ENCODE data around the gene LIN28A.
"Not testable (repeated sequence)": the region's sequence is repeated elsewhere in the genome, so short reads cannot be mapped to it uniquely, and the experiment has no call there.

Gene LIN28A

DNA sequence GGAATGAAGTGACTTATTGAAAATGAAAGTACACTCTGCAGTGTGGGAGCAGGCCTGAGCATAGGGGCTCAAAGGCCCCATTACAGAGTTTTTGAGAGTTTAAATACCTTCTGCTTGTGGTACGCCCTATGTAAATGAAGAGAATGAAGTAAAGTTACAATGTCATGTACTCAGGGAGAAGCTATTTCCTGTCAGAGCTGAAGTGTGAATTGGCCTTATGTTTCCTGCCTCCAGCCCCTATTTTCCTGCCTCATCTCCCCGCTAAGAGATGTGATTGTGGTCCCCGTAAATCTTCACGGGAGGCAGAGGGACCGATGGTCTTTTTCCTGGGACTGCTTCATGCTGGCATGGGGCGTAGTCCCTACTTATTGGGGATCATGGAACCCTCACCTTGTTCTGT is 35.5 kb upstream of the LIN28A start:
- Mint-ChIP-seq H3K4me3 (peak overlapping the region; percentile 33), H3K9me3 (no peaks in the 10 kb centered on the region), H3K4me1 (peaks cover 89% of the 10 kb centered on the region), H3K36me3 (no peaks in the 10 kb centered on the region), H3K27ac (peak overlapping the region; percentile 82), H3K27me3 (no peaks in the 10 kb centered on the region)

DNA sequence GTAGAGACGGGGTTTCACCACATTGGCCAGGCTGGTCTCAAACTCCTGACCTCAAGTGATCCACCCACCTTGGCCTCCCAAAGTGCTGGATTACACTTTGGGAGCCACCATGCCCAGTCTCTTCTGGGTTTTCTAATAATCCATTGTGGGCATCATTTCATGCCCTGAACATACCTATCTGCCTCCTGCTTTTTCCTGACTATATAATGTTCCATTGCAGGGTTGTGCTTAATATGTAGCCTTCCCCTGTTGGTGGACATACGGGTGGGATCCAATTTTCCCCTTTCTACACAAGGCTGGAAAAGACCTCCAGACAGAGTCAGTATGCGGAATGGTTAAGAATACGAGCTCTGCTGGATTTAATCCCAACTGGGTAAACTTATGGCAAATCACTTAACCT is 34.6 kb upstream of the LIN28A start:
- Mint-ChIP-seq H3K9me3 (no peaks in the 10 kb centered on the region), H3K4me1 (peaks cover 83% of the 10 kb centered on the region), H3K27me3 (no peaks in the 10 kb centered on the region), H3K36me3 (no peaks in the 10 kb centered on the region), H3K4me3 (no peak overlapping the region), H3K27ac (peak overlapping the region; percentile 59)

DNA sequence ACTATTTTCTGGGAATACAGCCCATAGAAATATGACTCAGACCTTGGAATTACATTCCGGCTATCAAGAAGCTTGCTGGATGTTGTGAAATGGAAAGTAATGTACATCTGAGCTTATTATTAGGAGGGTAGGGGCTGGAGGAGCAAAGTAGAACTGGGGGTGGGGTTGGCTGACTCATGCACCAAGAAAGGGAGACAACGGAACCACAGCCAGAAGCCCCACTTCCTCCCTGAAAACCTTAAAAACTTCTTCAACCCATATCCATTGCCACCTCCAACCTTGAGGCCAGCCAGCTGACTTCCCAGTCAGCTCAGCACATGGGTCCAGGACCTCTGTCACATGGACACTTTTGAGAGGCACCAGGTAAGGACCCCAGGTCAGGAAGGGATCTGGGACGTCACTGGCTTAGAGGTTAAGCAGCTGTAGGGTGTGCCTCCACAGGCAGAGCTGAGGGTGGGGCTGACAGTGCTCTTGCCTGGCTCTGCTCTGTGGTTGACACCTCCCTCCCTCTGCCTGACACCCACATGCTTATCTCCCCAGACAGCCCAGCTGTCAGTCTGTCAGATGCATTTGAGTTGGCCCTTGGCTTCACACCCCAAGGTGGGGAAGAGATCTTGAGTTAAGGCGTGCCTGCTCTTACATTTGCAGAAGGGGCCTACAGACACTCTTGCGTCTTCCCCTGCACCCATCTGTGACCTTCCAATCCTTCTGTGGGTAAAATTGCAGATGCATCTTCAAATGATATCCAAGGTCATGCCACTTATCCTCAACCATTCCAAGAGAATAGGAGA is 32.3 kb upstream of the LIN28A start:
- no peaks in the 10 kb centered on the region for H3K9me3 Mint-ChIP-seq
- no peaks in the 10 kb centered on the region for H3K36me3 Mint-ChIP-seq
- peak overlapping the region; percentile 64 for H3K4me3 Mint-ChIP-seq

DNA sequence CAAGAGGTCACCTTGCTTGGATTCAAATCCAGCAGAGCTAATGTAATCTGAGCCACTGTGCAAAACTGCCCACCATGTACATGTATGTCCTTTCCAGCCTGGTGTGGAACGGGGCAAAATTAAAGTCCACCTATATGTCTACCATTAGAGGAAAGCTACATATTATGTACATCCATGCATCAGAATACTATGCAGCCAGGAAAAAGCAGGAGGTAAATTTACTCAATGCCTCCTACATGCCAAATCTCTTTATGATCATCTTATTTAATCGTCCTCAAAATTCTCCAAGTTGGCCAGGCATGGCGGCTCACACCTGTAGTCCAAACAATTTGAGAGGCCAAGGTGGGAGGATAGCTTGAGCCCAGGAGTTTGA is 31.8 kb upstream of the LIN28A start:
- peak overlapping the region; percentile 64 for H3K4me3 Mint-ChIP-seq
- no peaks in the 10 kb centered on the region for H3K36me3 Mint-ChIP-seq
- H3K4me1 Mint-ChIP-seq, result peaks cover 61% of the 10 kb centered on the region
- no peak overlapping the region for H3K27ac Mint-ChIP-seq
- H3K9me3 Mint-ChIP-seq, result no peaks in the 10 kb centered on the region
- H3K27me3 Mint-ChIP-seq, result no peaks in the 10 kb centered on the region

More for the DNA sequence above, 32.3 kb upstream of the LIN28A start:
- H3K4me1 Mint-ChIP-seq, result peaks cover 67% of the 10 kb centered on the region
- peak overlapping the region; percentile 90 for H3K27ac Mint-ChIP-seq
- H3K27me3 Mint-ChIP-seq, result no peaks in the 10 kb centered on the region

DNA sequence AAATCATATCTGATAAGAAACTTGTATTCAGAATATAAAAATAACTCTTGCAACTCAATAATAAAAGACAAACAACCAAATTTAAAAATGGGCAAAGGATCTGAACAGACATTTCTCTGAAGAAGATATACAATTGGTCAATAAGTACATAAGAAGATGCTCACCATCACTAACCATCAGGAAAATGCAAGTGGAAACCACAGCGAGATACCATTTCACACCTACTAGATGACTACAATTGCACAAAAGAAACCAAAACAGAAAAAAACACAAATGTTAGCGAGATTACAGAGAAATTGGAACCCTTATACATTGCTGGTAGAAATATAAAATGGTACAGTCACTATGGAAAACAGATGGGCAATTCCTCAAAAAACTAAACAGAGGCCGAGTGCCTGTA is 26.5 kb upstream of the LIN28A start:
- Mint-ChIP-seq H3K27me3 (no peaks in the 10 kb centered on the region), H3K36me3 (no peaks in the 10 kb centered on the region), H3K4me3 (no peak overlapping the region), H3K4me1 (peaks cover 34% of the 10 kb centered on the region), H3K27ac (no peak overlapping the region), H3K9me3 (no peaks in the 10 kb centered on the region)

DNA sequence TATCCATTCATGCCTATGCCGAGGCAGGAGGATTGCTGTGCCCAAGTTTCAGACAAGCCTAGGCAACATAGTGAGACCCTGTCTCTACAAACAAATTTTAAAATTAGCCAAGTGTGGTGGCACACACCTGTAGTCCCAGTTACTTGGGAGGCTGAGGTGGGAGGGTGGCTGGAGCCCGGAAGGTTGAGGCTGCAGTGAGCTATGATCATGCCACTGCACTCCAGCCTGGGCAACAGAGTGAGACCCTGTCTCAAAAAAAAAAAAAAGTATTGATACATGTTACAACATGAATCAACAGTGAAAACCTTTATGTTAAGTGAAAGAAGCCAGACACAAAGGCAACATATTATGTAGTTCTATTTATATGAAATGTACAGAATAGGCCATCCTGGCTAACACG is 25.6 kb upstream of the LIN28A start:
- not testable (repeated sequence) for H3K27ac Mint-ChIP-seq, H3K9me3 Mint-ChIP-seq, H3K27me3 Mint-ChIP-seq, H3K36me3 Mint-ChIP-seq
- peaks cover 36% of the 10 kb centered on the region for H3K4me1 Mint-ChIP-seq
- H3K4me3 Mint-ChIP-seq, result peak overlapping the region; percentile 7

DNA sequence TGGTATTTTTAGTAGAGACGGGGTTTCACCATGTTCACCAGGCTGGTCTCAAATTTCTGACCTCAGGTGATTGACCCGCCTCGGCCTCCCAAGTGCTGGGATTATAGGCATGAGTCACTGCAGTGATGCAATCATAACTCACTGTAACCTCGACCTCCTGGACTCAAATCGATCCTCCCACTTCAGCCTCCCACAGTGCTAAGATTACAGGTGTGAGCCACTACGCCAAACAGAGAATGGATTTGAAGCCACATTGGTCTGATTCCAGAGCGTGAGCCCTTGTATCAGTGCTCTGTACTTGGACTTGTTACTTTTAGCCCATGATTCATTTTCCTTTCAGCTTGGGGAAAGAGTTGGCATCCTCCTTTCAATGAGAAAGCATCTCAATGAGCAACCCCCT is 23.2 kb upstream of the LIN28A start:
- Mint-ChIP-seq H3K4me1 (peaks cover 44% of the 10 kb centered on the region), H3K27ac (peak overlapping the region; percentile 65), H3K9me3 (no peaks in the 10 kb centered on the region), H3K27me3 (no peaks in the 10 kb centered on the region), H3K36me3 (no peaks in the 10 kb centered on the region), H3K4me3 (no peak overlapping the region)

DNA sequence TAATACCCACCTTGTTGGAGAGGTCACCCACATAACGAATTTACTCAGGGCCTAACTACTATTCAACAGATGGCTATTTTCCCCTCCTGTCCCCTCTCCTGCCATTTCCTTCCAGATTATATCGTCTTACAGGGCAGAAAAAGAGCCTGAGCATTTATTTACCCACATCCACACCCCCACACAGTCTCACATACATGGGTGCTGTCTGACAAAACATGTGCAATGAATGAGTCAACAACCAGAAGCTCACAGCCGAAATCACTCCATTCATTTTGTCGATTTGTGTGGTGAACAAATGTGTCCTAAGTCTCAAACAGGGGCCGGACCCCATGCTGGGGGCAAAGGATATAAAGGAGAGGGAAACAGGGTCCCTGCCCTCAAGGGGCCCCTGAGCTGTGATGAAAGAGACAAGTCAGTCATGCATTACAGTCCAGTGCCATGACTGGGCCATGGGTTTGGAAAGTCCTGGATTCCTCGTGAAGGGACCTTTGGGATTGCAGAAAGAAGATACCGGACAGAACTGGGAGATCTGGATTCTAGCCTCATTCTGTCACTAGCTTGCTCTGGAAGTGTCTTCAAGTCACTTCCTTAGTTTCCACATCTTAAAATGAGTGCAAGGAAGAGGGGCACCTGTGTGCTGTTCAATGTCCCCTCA is 21.7 kb upstream of the LIN28A start:
- Mint-ChIP-seq H3K27me3 (no peaks in the 10 kb centered on the region), H3K4me1 (peaks cover 44% of the 10 kb centered on the region), H3K27ac (peak overlapping the region; percentile 27), H3K4me3 (no peak overlapping the region), H3K36me3 (no peaks in the 10 kb centered on the region), H3K9me3 (no peaks in the 10 kb centered on the region)

DNA sequence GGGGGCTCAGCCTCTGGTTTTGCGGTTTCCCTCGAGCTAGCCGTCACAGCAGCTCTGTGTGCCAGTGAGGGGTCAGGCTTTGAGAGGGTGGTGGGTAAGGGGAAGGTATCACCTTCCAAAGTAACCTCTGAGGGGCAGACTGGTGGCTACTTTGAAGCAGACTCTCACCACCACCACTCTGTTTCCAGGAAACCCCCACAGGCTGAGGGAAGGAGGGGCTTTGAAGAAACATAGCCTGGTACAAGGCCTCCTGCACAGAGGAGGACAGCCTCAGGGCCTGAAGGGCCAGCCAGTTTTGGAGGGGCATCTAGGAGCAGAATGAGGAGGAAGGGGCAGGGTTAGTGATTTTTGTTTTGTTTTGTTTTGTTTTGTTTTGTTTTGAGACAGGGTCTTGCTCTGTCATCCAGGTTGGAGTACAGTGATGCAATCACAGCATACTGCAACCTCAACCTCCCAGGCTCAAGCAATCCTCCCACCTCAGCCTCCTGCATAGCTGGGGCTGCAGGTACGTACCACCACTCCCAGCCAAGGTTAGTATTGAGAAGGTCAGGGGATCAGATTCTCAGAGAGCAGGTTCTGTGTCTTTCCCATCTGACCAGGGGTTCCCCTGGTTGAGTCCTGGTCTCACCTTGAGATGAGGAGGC is 20.9 kb upstream of the LIN28A start:
- Mint-ChIP-seq H3K36me3 (no peaks in the 10 kb centered on the region), H3K4me3 (no peak overlapping the region), H3K9me3 (no peaks in the 10 kb centered on the region), H3K27ac (no peak overlapping the region), H3K4me1 (peaks cover 37% of the 10 kb centered on the region), H3K27me3 (no peaks in the 10 kb centered on the region)

DNA sequence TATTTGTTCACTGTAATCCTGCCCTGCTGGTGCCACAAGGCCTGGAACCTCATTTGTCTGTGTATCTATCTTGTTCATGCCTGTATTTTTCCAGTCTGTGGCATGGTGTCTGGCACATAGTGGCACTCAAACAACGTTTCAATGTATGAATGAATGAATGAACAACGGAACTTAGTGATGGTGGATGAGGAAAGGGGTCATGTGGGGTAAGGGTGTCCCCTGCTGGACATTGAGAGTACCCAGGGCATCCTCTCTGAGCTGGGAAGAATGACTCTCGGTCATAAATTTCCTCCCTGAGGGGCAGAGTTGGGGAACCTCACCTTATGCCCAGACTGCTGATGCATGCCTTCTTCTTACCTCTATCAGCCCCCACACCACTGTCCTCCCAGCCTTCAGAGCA is 19.2 kb upstream of the LIN28A start:
- Mint-ChIP-seq H3K9me3 (no peaks in the 10 kb centered on the region), H3K36me3 (no peaks in the 10 kb centered on the region), H3K4me1 (peaks cover 28% of the 10 kb centered on the region), H3K4me3 (no peak overlapping the region), H3K27ac (peak overlapping the region; percentile 36), H3K27me3 (no peaks in the 10 kb centered on the region)

DNA sequence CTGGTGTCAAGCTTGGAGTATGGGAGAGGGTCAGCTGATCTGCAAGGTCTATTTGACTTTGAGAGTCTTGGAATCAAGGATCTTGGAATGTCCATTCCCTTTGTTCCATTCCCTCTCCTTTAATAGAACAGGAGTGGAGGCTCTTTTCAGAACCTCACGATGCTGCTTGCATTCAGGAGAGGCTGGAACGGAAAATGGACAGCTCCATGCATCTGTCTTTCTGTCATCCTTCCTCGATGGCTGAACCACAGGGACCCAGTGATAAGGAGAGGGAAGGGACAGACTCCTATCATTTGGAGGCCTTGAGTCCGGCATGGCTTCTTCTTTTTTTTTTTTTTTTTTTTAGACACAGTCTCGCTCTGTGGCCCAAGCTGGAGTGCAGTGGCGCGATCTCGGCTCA is 14.9 kb upstream of the LIN28A start:
- peaks cover 14% of the 10 kb centered on the region for H3K4me1 Mint-ChIP-seq
- H3K36me3 Mint-ChIP-seq, result no peaks in the 10 kb centered on the region
- H3K4me3 Mint-ChIP-seq, result no peak overlapping the region

DNA sequence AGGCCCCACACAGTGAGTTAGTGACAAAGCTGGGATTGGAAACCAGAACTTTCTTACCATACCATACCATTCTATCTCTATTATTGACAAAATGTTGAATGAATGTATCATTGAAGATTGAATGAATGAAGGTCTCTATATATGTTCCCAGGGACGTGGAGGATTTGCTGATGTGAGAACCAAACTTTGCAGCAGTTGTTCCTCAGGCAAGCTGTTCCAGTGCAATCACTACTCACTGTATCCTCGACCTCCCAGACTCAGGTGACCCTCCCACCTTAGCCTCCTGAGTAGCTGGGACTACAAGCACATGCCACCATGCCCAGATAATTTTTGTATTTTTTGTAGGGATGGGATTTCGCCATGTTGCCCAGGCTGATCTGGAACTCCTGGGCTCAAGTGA is 11.6 kb upstream of the LIN28A start:
- Mint-ChIP-seq H3K27ac (no peak overlapping the region), H3K27me3 (peaks cover 3% of the 10 kb centered on the region), H3K4me1 (peaks cover 3% of the 10 kb centered on the region), H3K9me3 (no peaks in the 10 kb centered on the region), H3K4me3 (no peak overlapping the region), H3K36me3 (no peaks in the 10 kb centered on the region)

More for the DNA sequence above, 14.9 kb upstream of the LIN28A start:
- no peaks in the 10 kb centered on the region for H3K9me3 Mint-ChIP-seq
- H3K27me3 Mint-ChIP-seq, result no peaks in the 10 kb centered on the region
- H3K27ac Mint-ChIP-seq, result no peak overlapping the region

DNA sequence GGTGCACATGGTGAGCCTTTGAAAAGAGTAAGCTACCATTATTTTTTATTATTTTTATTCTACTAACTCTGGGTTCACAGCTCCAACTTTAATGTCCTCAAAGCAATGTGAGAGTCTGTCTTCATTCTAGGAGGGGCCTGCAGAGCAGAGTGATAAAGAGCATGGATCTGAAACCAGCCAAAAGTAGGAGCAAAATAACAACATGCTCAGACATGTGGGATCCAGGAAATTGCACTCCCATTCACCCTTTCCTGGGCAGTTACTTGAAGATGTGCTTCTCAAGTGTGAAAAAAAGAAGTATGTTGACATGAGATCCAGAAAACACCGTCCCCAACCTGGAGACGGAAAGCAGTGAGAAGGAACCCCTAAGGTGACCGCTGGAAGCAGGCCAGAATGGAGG is 8.7 kb upstream of the LIN28A start:
- Mint-ChIP-seq H3K9me3 (no peaks in the 10 kb centered on the region), H3K4me3 (no peak overlapping the region), H3K36me3 (no peaks in the 10 kb centered on the region), H3K27ac (no peak overlapping the region), H3K4me1 (no peaks in the 10 kb centered on the region), H3K27me3 (peaks cover 5% of the 10 kb centered on the region)

DNA sequence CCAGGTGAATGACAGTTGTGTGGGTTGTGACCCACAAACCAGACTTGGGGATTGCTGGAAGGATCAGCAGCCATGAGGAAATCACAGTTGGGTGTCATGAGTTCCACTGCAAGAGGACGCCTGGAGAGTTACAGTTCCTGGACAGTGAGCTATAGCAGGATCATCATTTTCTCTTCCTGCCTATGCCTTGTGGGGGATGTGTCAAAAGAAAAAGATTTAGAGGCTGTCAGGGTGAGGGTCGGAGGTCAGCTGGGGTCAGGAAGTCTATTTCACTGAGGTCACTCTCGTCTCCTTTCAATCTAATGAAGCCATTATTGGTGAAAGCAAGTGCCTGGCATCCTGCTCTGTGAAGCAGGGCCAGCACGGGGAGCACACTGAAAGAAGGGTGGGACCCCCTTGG is 7.0 kb upstream of the LIN28A start:
- Mint-ChIP-seq H3K4me1 (peaks cover 3% of the 10 kb centered on the region), H3K9me3 (no peaks in the 10 kb centered on the region), H3K27ac (no peak overlapping the region), H3K36me3 (no peaks in the 10 kb centered on the region), H3K4me3 (no peak overlapping the region), H3K27me3 (peaks cover 6% of the 10 kb centered on the region)

DNA sequence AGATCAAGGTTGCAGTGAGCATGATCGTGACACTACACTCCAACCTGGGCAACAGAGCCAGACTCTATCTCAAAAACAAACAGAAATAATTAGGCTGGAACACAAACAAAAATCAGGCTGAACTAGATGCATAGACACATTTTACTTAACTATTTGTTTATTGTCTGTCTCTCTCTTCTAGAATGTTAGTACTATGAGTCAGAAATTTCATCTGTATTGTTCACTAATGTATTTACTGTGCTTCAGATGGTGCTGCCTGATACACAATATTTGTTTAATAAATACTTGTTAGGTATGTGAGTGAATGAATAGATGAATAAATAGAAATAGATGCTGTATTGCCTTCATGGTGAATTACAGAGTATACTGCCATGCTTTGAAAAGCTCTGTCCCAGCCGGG is 6.0 kb upstream of the LIN28A start:
- no peaks in the 10 kb centered on the region for H3K9me3 Mint-ChIP-seq
- no peak overlapping the region for H3K4me3 Mint-ChIP-seq
- peaks cover 13% of the 10 kb centered on the region for H3K4me1 Mint-ChIP-seq
- no peaks in the 10 kb centered on the region for H3K36me3 Mint-ChIP-seq
- H3K27ac Mint-ChIP-seq, result no peak overlapping the region
- H3K27me3 Mint-ChIP-seq, result peaks cover 11% of the 10 kb centered on the region

DNA sequence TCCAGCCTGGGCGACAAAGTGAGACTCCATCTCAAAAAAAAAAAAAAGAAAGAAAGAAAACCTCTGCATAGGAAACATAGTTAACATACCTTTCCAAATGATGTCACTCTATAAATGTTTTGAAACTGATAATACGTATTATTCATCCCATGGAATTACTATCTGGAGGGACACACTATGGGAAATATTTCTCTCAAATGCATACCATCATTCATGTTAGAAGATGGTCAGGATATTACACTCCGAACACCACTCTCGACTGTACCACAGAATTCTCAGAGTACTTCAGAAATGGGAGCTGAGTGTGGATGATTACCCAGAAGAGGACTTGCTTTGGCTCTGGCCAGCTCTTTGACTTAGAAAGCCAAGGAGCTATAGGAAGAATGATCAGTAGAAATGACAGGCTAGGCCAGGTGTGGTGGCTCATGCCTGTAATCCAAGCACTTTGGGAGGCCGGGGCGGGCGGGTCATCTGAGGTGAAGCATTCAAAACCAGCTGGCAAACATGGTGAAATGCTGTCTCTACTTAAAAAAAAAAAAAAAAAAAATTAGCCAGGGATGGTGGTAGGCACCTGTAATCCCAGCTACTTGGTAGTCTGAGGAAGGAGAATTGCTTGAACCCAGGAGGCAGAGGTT is 5.2 kb upstream of the LIN28A start:
- no peak overlapping the region for H3K4me3 Mint-ChIP-seq
- H3K27me3 Mint-ChIP-seq, result peaks cover 13% of the 10 kb centered on the region

More for the DNA sequence above, 5.2 kb upstream of the LIN28A start:
- Mint-ChIP-seq H3K9me3 (no peaks in the 10 kb centered on the region), H3K36me3 (no peaks in the 10 kb centered on the region), H3K27ac (peak overlapping the region; percentile 12), H3K4me1 (peaks cover 16% of the 10 kb centered on the region)

Measured in activated naive CD4-positive, alpha-beta T cell treated with anti-CD3 and anti-CD28 coated beads, Interleukin-2, amount 50 U/mL, for 24 hours (primary cell).